ENCODE measurements around the gene CDC14B.

DNA sequence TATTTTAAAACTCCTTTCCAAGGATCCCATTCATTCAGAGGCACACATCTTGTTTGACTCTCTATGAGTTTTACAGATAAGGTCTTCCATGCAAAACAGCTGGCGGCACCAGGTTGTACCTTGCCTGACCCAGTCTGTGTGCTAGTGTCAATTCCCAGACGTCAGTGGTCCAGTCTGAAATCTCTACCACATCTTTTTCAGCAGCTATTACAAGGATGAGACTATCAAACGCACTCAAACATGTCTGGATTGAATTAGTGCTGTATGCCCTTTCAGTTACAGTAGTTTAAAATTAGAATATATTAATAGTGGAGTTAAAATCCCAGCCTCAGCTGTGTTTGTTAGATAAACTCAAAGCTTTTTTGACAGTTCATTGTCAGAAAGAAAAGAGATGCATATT, 11.7 kb downstream of the CDC14B start:
- TF ChIP-seq, protein P1, sequence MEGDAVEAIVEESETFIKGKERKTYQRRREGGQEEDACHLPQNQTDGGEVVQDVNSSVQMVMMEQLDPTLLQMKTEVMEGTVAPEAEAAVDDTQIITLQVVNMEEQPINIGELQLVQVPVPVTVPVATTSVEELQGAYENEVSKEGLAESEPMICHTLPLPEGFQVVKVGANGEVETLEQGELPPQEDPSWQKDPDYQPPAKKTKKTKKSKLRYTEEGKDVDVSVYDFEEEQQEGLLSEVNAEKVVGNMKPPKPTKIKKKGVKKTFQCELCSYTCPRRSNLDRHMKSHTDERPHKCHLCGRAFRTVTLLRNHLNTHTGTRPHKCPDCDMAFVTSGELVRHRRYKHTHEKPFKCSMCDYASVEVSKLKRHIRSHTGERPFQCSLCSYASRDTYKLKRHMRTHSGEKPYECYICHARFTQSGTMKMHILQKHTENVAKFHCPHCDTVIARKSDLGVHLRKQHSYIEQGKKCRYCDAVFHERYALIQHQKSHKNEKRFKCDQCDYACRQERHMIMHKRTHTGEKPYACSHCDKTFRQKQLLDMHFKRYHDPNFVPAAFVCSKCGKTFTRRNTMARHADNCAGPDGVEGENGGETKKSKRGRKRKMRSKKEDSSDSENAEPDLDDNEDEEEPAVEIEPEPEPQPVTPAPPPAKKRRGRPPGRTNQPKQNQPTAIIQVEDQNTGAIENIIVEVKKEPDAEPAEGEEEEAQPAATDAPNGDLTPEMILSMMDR (conservative IDR thresholded peaks at IDR 0.05; ENCODE audit: low read depth, low read length) = no peak
- TF ChIP-seq POLR2A (IDR thresholded peaks at IDR 0.05; ENCODE audit: low read depth, low read length) (no peak), CHD1 (IDR thresholded peaks at IDR 0.05; ENCODE audit: low read depth, low read length) (no peak), BHLHE40 (IDR thresholded peaks at IDR 0.05; ENCODE audit: low read depth, low read length) (no peak), CEBPB (IDR thresholded peaks at IDR 0.05; ENCODE audit: low read depth, low read length) (no peak), RAD21 (IDR thresholded peaks at IDR 0.05; ENCODE audit: low read length) (no peak), RFX5 (IDR thresholded peaks at IDR 0.05; ENCODE audit: low read depth, low read length) (no peak), MAFK (IDR thresholded peaks at IDR 0.05; ENCODE audit: low read depth, low read length) (no peak), RCOR1 (IDR thresholded peaks at IDR 0.05; ENCODE audit: insufficient replicate concordance, low read length) (no peak), FOS (IDR thresholded peaks at IDR 0.05; ENCODE audit: low read depth, low read length) (no peak)
- TF ChIP-seq, protein P2, sequence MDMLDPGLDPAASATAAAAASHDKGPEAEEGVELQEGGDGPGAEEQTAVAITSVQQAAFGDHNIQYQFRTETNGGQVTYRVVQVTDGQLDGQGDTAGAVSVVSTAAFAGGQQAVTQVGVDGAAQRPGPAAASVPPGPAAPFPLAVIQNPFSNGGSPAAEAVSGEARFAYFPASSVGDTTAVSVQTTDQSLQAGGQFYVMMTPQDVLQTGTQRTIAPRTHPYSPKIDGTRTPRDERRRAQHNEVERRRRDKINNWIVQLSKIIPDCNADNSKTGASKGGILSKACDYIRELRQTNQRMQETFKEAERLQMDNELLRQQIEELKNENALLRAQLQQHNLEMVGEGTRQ (IDR thresholded peaks at IDR 0.05; ENCODE audit: low read depth, low read length) = no peak
- TF ChIP-seq, protein P3, sequence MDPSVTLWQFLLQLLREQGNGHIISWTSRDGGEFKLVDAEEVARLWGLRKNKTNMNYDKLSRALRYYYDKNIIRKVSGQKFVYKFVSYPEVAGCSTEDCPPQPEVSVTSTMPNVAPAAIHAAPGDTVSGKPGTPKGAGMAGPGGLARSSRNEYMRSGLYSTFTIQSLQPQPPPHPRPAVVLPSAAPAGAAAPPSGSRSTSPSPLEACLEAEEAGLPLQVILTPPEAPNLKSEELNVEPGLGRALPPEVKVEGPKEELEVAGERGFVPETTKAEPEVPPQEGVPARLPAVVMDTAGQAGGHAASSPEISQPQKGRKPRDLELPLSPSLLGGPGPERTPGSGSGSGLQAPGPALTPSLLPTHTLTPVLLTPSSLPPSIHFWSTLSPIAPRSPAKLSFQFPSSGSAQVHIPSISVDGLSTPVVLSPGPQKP (IDR thresholded peaks at IDR 0.05; ENCODE audit: borderline replicate concordance, low read depth, low read length) = no peak

Data from IMR-90 (cell line).